Lower lobe of right lung (tissue), 2 donors: ENCODE data around the gene ZCCHC3. TPM values are rescaled to one million over a fixed set of nuclear protein-coding genes. Genes with fewer than 3 reads are reported as not detected.

Experiments
- ATAC-seq, 2 donors: fragments of 200-7000 bp; cut with Tn5 transposase; one replicate each; pipeline ENCODE4 v1.9.1; 2020 to 2022; ENCODE audit warnings: mild to moderate bottlenecking in 2 of 2, moderate library complexity in 2 of 2
- DNase-seq: peaks from one replicate; pipeline ENCODE4 v3.0.0-alpha.2; 2020
- H3K27ac ChIP-seq: fragments of 200-600 bp; one replicate; pipeline ENCODE4 v1.8.0; 2022
- H3K27me3 ChIP-seq: fragments of 200-600 bp; one replicate; pipeline ENCODE4 v1.8.0; 2022; ENCODE audit warnings: low read depth
- H3K36me3 ChIP-seq: fragments of 200-600 bp; one replicate; pipeline ENCODE4 v1.8.0; 2022; ENCODE audit warnings: mild to moderate bottlenecking
- H3K4me1 ChIP-seq: fragments of 200-600 bp; one replicate; pipeline ENCODE4 v1.8.0; 2022
- H3K4me3 ChIP-seq: fragments of 200-600 bp; one replicate; pipeline ENCODE4 v1.8.0; 2022; ENCODE audit warnings: mild to moderate bottlenecking
- H3K9me3 ChIP-seq: fragments of 200-600 bp; one replicate; pipeline ENCODE4 v1.8.0; 2022
- intact Hi-C: fragments of 100-400 bp; cut with DNase I; formaldehyde crosslinking; loops from one replicate; pipeline ENCODE4 v1.11.0; 2022
- total RNA-seq: library from RNA; stranded (reverse); fragmentation: NEBNext Ultra II Directional; extraction: Animal tissue kit (Norgen Biotek cat#: 25700); gene quantifications from one replicate; pipeline ENCODE4 v1.2.1, GENCODE V29; 2021
- TF ChIP-seq, protein P1 (sequence below): fragments of 200-600 bp; IDR thresholded peaks from one replicate; pipeline ENCODE4 v1.8.0; 2022; ENCODE audit warnings: antibody characterized with exemption, mild to moderate bottlenecking
- donor health status: DM: no; HTN: yes; CAD: no; lungs with severe emphysema.

The ZCCHC3 gene
- total RNA-seq, 1 donor from 2014 or later = 15.6 TPM

DNA sequence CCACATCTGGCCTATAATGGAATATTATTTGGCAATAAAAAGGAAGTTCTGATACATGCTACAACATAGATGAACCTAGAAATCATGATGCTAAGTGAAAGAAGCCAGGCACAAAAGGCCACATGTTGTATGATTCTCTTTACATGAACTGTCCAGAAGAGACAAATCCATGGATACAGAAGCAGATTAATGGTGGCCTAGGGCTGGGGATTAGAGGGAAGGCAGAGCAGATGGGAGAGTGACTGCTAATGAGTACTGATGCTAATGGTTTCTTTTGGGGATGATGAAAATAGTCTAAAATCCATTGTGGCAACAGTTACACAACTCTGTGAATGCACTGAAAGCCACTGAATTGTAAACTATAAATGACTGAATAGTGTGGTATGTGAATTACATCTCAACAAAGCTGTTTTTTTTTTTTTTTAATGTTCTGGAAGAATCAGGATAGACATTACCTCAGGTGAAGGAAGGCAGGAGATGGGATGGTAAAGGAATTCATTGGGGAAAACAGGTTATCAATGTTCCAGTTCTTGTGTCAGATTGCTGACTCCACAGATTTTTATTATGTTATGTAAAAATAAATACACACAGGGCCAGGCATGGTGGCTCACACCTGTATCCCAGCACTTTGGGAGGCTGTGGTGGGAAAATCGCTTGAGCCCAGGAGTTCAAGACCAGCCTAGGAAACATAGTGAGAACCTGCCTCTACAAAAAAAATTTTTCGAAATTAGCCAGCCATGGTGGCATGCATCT lies 19.1 kb downstream of the ZCCHC3 start:
- Histone ChIP-seq H3K27ac (no peak overlapping the region), H3K36me3 (no peaks in the 10 kb centered on the region), H3K4me3 (no peak overlapping the region), H3K27me3 (no peaks in the 10 kb centered on the region), H3K4me1 (no peaks in the 10 kb centered on the region), H3K9me3 (no peaks in the 10 kb centered on the region)
- intact Hi-C loops = no loop called here
- ATAC-seq = no peak
- TF ChIP-seq, protein P1, sequence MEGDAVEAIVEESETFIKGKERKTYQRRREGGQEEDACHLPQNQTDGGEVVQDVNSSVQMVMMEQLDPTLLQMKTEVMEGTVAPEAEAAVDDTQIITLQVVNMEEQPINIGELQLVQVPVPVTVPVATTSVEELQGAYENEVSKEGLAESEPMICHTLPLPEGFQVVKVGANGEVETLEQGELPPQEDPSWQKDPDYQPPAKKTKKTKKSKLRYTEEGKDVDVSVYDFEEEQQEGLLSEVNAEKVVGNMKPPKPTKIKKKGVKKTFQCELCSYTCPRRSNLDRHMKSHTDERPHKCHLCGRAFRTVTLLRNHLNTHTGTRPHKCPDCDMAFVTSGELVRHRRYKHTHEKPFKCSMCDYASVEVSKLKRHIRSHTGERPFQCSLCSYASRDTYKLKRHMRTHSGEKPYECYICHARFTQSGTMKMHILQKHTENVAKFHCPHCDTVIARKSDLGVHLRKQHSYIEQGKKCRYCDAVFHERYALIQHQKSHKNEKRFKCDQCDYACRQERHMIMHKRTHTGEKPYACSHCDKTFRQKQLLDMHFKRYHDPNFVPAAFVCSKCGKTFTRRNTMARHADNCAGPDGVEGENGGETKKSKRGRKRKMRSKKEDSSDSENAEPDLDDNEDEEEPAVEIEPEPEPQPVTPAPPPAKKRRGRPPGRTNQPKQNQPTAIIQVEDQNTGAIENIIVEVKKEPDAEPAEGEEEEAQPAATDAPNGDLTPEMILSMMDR = no peak
- DNase-seq = no peak

DNA sequence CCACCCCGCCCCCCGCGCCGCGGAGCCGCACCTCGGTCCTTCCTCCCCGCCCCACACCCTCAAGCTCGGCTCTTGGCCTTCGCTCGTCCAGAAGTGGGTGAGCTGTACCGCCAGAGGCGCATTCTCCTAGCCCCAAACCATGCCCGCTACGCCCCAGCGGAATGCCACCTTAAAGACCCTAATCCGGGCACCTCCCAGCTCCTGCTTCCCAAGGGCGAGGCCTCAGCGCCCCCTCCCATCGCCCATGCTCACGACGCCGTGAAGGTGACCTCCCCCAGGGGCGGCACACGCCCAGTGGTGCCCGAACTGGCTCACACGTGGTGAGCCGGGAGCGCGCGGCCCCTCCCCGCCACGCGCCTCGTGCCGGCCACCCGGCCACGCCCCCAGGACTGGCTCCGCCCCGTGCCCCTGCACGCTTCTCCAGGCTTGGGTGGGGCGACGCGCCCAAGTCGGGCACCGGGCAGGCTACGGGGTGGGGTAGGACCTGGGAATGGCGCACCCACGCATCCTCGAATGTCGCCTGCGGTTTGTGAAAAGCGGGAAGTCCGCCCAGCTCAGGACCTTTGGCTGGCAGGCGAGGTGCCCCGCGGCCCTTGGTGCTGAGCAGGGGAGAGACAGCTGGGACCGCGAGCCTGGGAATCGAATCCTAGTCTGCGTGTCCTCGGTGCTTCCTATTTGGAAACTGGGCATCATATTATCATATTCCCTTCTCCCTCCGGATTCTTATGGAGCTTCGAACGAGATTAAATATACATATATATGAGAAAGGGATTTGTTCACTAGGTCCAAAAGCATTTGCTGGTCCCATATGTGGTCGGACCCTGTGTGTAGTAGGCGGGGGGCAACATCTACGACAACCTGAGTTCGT lies 27.0 kb downstream of the ZCCHC3 start:
- Histone ChIP-seq H3K27me3 (no peaks in the 10 kb centered on the region), H3K27ac (peak overlapping the region; percentile 92), H3K4me3 (peak overlapping the region; percentile 81), H3K4me1 (peaks cover 29% of the 10 kb centered on the region), H3K36me3 (no peaks in the 10 kb centered on the region), H3K9me3 (no peaks in the 10 kb centered on the region)
- peak; percentile 90 to 91 for ATAC-seq
- TF ChIP-seq, protein P1 = peak; percentile 38
- DNase-seq = peak; percentile 96
- intact Hi-C loops = no loop called here

DNA sequence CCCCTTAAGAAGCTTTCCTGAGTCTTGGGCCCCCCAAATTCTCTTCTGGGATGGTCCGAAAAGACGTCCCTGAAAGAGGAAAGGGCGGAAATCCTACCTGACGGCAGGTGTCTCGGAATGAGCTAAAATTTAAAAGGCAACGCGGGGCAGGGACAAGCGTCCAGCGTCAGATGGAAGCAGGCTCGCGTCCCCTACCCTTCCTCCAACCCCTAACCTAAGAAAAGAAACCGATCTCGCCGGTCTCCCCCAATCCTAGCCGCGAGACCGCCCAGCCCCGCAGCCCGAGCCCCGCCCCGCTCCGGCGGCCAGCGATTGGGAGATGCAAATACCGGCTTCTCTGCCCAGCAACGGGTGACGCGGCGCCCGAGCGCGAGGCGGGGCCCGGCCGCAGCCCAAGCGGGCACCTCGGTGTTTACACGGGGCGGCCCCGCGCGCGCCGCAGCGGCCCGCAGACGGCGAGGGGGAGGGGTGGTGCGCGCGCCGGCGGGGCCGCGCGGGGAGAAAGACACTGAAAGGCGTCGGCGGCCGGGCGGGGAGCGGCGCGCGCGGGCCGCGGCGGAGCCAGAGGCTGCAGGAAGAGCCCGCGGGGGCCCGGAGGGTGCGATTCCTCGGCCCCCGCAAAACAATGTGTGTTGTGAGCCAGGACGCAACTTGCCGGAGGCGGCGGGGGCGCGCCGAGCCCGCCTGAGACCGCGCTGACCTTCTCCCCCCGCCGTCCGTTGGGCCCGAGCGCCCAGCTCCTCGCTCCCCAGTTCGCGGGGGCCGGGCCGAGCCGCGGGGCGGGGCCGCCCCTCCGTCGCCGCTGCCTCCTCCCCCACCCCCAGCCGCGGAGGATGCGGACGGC lies 27.9 kb downstream of the ZCCHC3 start, which contains the start of gene SOX12:
SOX12 (plus strand) TSS at position 508 of the 844 bp plus-strand sequence. CDS start 373 bp downstream, outside the sequence.
- DNase-seq = peak; percentile 98
- ATAC-seq = peak; percentile 88 to 89
- no peaks in the 10 kb centered on the region for H3K27me3 ChIP-seq
- H3K27ac ChIP-seq = peak within 1 kb of the TSS; percentile 92
- peaks cover 37% of the 10 kb centered on the region for H3K4me1 ChIP-seq
- intact Hi-C loops = no loop called here
- TF ChIP-seq, protein P1 = no peak
- no peaks in the 10 kb centered on the region for H3K36me3 ChIP-seq
- peak within 1 kb of the TSS; percentile 81 for H3K4me3 ChIP-seq
- H3K9me3 ChIP-seq = no peaks in the 10 kb centered on the region

DNA sequence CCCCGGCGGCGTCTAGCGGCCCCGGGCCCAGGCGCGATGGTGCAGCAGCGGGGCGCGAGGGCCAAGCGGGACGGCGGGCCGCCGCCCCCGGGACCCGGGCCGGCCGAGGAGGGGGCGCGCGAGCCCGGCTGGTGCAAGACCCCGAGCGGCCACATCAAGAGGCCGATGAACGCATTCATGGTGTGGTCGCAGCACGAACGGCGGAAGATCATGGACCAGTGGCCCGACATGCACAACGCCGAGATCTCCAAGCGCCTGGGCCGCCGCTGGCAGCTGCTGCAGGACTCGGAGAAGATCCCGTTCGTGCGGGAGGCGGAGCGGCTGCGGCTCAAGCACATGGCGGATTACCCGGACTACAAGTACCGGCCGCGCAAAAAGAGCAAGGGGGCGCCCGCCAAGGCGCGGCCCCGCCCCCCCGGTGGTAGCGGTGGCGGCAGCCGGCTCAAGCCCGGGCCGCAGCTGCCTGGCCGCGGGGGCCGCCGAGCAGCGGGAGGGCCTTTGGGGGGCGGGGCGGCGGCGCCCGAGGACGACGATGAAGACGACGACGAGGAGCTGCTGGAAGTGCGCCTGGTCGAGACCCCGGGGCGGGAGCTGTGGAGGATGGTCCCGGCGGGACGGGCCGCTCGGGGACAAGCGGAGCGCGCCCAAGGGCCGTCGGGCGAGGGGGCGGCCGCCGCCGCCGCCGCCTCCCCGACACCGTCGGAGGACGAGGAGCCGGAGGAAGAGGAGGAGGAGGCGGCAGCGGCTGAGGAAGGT lies 28.7 kb downstream of the ZCCHC3 start:
- ATAC-seq = no peak
- Histone ChIP-seq H3K9me3 (no peaks in the 10 kb centered on the region), H3K27me3 (no peaks in the 10 kb centered on the region), H3K4me1 (peaks cover 43% of the 10 kb centered on the region), H3K36me3 (no peaks in the 10 kb centered on the region), H3K4me3 (peak overlapping the region; percentile 81), H3K27ac (peak overlapping the region; percentile 92)
- TF ChIP-seq, protein P1 = no peak
- intact Hi-C loops = no loop called here
- peak; percentile 80 for DNase-seq
